ENCODE results near the gene SP5.

GRCh38 chr2:170722301-170722700, 7.2 kb downstream of the SP5 start:
- TF ChIP-seq CTCF (IDR thresholded peaks at IDR 0.05), result no peak
- TF ChIP-seq POLR2A (IDR thresholded peaks at IDR 0.05; ENCODE audit: low read depth), result no peak
- TF ChIP-seq EP300 (IDR thresholded peaks at IDR 0.05), result no peak

All from esophagus muscularis mucosa (tissue), 4 donors.